HCT116 (cell line): ENCODE measurements around the gene KLHL15.

Experiments
- CEBPB ChIP-seq: IDR thresholded peaks from 2 replicates; pipeline ENCODE4 v1.6.1; 2012; ENCODE audit warnings: low read depth
- CTCF ChIP-seq, 3 experiments: fragments of 200-600 bp in 1 of 3; sonication (generic) in 1 of 3; IDR thresholded peaks in 2 of 3; conservative IDR thresholded peaks in 1 of 3; 2 replicates each; pipeline ENCODE4 v1.5.1; 2012 to 2017; ENCODE audit warnings: low read depth in 2 of 3, low read length in 2 of 3, antibody characterized with exemption in 1 of 3, borderline replicate concordance in 1 of 3, control low read depth in 1 of 3, mild to moderate bottlenecking in 1 of 3, mixed read lengths in 1 of 3, mixed run types in 1 of 3, moderate library complexity in 1 of 3; ENCODE audit not compliant: insufficient read depth in 1 of 3
- EZH2 ChIP-seq: fragments of 200-600 bp; sonication (generic); IDR thresholded peaks from 2 replicates; pipeline ENCODE4 v1.6.1; 2017; ENCODE audit warnings: antibody characterized with exemption, mixed run types
- JUND ChIP-seq: IDR thresholded peaks from 2 replicates; pipeline ENCODE4 v1.6.1; 2012
- POLR2A ChIP-seq: IDR thresholded peaks from 2 replicates; pipeline ENCODE4 v1.7.0; 2011; ENCODE audit warnings: borderline replicate concordance; ENCODE audit not compliant: insufficient read depth, insufficient read length; ENCODE audit errors: extremely low read depth
- POLR2AphosphoS5 ChIP-seq: IDR thresholded peaks from 2 replicates; pipeline ENCODE4 v1.6.1; 2011; ENCODE audit warnings: mild to moderate bottlenecking, low read depth, low read length, moderate library complexity
- RAD21 ChIP-seq: IDR thresholded peaks from 2 replicates; pipeline ENCODE4 v1.6.1; 2012; ENCODE audit warnings: low read depth, mild to moderate bottlenecking
- SIN3A ChIP-seq: IDR thresholded peaks from 2 replicates; pipeline ENCODE4 v1.6.1; 2012; ENCODE audit warnings: low read depth
- SP1 ChIP-seq: IDR thresholded peaks from 2 replicates; pipeline ENCODE4 v1.6.1; 2012; ENCODE audit warnings: low read depth
- TCF7L2 ChIP-seq: IDR thresholded peaks from 2 replicates; pipeline ENCODE4 v1.7.0; 2011; ENCODE audit warnings: borderline replicate concordance, inconsistent platforms; ENCODE audit not compliant: insufficient read depth, insufficient read length; ENCODE audit errors: extremely low read depth
- YY1 ChIP-seq: IDR thresholded peaks from 2 replicates; pipeline ENCODE4 v1.6.1; 2011; ENCODE audit warnings: low read length, low read depth, moderate library complexity, mild to moderate bottlenecking; ENCODE audit not compliant: insufficient replicate concordance; ENCODE audit errors: extremely low read depth
- ZNF274 ChIP-seq: fragments of 200-500 bp; sonication (Bioruptor generic); IDR thresholded peaks from 2 replicates; pipeline ENCODE4 v1.6.1; 2014; ENCODE audit warnings: mild to moderate bottlenecking, low read depth, low read length, inconsistent platforms

- TF ChIP-seq SP1, result no peak
- peak; percentile 68 for TF ChIP-seq CEBPB
- TF ChIP-seq POLR2AphosphoS5, result no peak; the same call in 1 of the 2 replicates
- no peak for TF ChIP-seq TCF7L2
- TF ChIP-seq CTCF (IDR thresholded peaks at IDR 0.05 in 2 of 3, conservative IDR thresholded peaks at IDR 0.05 in 1 of 3; ENCODE audit: borderline replicate concordance in 1 of 3, insufficient read depth in 1 of 3, low read depth in 2 of 3, low read length in 2 of 3), result no peak
- no peak for TF ChIP-seq POLR2A
- TF ChIP-seq ZNF274, result no peak
- TF ChIP-seq JUND, result no peak
- no peak for TF ChIP-seq RAD21
- TF ChIP-seq SIN3A, result no peak
- no peak for TF ChIP-seq EZH2
- no peak for TF ChIP-seq YY1
These were observed 1.1 kb downstream of the KLHL15 start for GRCh38 chrX:24025741-24026403.
